ENCODE data around the gene DDX51. TPM values are rescaled to one million over a fixed set of nuclear protein-coding genes. Genes with fewer than 3 reads are reported as not detected.

Gene DDX51
- total RNA-seq, 1 donor from 2014 or later: 39.9 TPM

- TF ChIP-seq CTCF (IDR thresholded peaks at IDR 0.05): no peak
- peaks cover 30% of the 10 kb centered on the region for H3K36me3 Mint-ChIP-seq (ENCODE audit: low read depth)
- peaks cover 35% of the 10 kb centered on the region for H3K4me1 Mint-ChIP-seq
- H3K9me3 Mint-ChIP-seq: no peaks in the 10 kb centered on the region
- H3K4me3 Mint-ChIP-seq: no peak overlapping the region
- DNase-seq (no peak), ATAC-seq (ENCODE audit: low read depth) (no peak)
- ChIA-PET CTCF (no interaction called here), POLR2A (interaction anchor here (0.5 kb wide), 1 partner anchor 74 kb away, joined by 3 read pairs; no protein-coding TSS in a partner anchor)
- intact Hi-C loops (cut with micrococcal nuclease): no loop called here
- no peaks in the 10 kb centered on the region for H3K27me3 Mint-ChIP-seq
- no peak overlapping the region for H3K27ac Mint-ChIP-seq
These were observed 2.8 kb upstream of the DDX51 start for GRCh38 chr12:132146772-132147422.

GRCh38 chr12:132146098-132146497 lies 2.0 kb upstream of the DDX51 start:
- no peak overlapping the region for H3K27ac Mint-ChIP-seq
- TF ChIP-seq CTCF (IDR thresholded peaks at IDR 0.05): no peak
- DNase-seq (no peak), ATAC-seq (ENCODE audit: low read depth) (no peak)
- POLR2A ChIA-PET: no interaction called here
- H3K4me1 Mint-ChIP-seq: peaks cover 35% of the 10 kb centered on the region
- no peaks in the 10 kb centered on the region for H3K27me3 Mint-ChIP-seq
- H3K9me3 Mint-ChIP-seq: no peaks in the 10 kb centered on the region
- H3K4me3 Mint-ChIP-seq: peak overlapping the region; percentile 91
- peaks cover 27% of the 10 kb centered on the region for H3K36me3 Mint-ChIP-seq (ENCODE audit: low read depth)
- intact Hi-C loops (cut with micrococcal nuclease): no loop called here
- CTCF ChIA-PET: no interaction called here

- POLR2A ChIA-PET: no interaction called here
- CTCF ChIA-PET: interaction anchor here (1.0 kb wide), 1 partner anchor 8 kb away, joined by 6 read pairs; no protein-coding TSS in a partner anchor
- no peaks in the 10 kb centered on the region for H3K9me3 Mint-ChIP-seq
- H3K27ac Mint-ChIP-seq: peak overlapping the region; percentile 77
- ATAC-seq (ENCODE audit: low read depth) (no peak), DNase-seq (no peak)
- H3K27me3 Mint-ChIP-seq: no peaks in the 10 kb centered on the region
- H3K36me3 Mint-ChIP-seq (ENCODE audit: low read depth): peaks cover 28% of the 10 kb centered on the region
- peak overlapping the region; percentile 91 for H3K4me3 Mint-ChIP-seq
- H3K4me1 Mint-ChIP-seq: peaks cover 35% of the 10 kb centered on the region
- TF ChIP-seq CTCF (IDR thresholded peaks at IDR 0.05): no peak
- intact Hi-C loops (cut with micrococcal nuclease): no loop called here
These were observed 1.2 kb upstream of the DDX51 start for GRCh38 chr12:132145334-132145733.

GRCh38 chr12:132144810-132145168 lies 670 bp upstream of the DDX51 start:
- ATAC-seq (ENCODE audit: low read depth): peak; percentile 5
- no peaks in the 10 kb centered on the region for H3K27me3 Mint-ChIP-seq
- POLR2A ChIA-PET: interaction anchor here (0.5 kb wide), 1 partner anchor 81 kb away, joined by 15 read pairs; no protein-coding TSS in a partner anchor
- peaks cover 31% of the 10 kb centered on the region for H3K36me3 Mint-ChIP-seq (ENCODE audit: low read depth)
- DNase-seq: no peak
- CTCF ChIA-PET: interaction anchor here (0.9 to 1.0 kb wide), 2 partner anchors 9 to 270 kb away, joined by 3 to 6 read pairs; no protein-coding TSS in a partner anchor
- H3K9me3 Mint-ChIP-seq: no peaks in the 10 kb centered on the region
- H3K4me3 Mint-ChIP-seq: peak overlapping the region; percentile 91
- H3K4me1 Mint-ChIP-seq: peaks cover 35% of the 10 kb centered on the region
- H3K27ac Mint-ChIP-seq: peak overlapping the region; percentile 77
- intact Hi-C loops (cut with micrococcal nuclease): loop anchor here (1.0 kb wide), 3 partner anchors 45 to 73 kb away; no protein-coding TSS in a partner anchor
- no peak for TF ChIP-seq CTCF (IDR thresholded peaks at IDR 0.05)

GRCh38 chr12:132143336-132144071 lies 615 bp downstream of the DDX51 start:
- CTCF ChIA-PET: no interaction called here
- POLR2A ChIA-PET: interaction anchor here (0.7 kb wide), 1 partner anchor 72 kb away, joined by 7 read pairs; no protein-coding TSS in a partner anchor
- Mint-ChIP-seq H3K36me3 (ENCODE audit: low read depth) (peaks cover 42% of the 10 kb centered on the region), H3K4me3 (peak overlapping the region; percentile 82), H3K9me3 (no peaks in the 10 kb centered on the region), H3K27ac (no peak overlapping the region), H3K27me3 (no peaks in the 10 kb centered on the region), H3K4me1 (peaks cover 35% of the 10 kb centered on the region)
- ATAC-seq (ENCODE audit: low read depth) (peak; percentile 30), DNase-seq (no peak)
- no peak for TF ChIP-seq CTCF (IDR thresholded peaks at IDR 0.05)
- intact Hi-C loops (cut with micrococcal nuclease): loop anchor here (1.0 kb wide), 3 partner anchors 46 to 72 kb away; no protein-coding TSS in a partner anchor

Measured in activated B cell treated with CpG ODN at 0.5 μM for 24 hours (primary cell).